ENCODE results near the gene CATSPER4. TPM values are rescaled to one million over a fixed set of nuclear protein-coding genes. Genes with fewer than 3 reads are reported as not detected.

CATSPER4 gene
- total RNA-seq, 1 experiment from 2014 or later: not detected

DNA sequence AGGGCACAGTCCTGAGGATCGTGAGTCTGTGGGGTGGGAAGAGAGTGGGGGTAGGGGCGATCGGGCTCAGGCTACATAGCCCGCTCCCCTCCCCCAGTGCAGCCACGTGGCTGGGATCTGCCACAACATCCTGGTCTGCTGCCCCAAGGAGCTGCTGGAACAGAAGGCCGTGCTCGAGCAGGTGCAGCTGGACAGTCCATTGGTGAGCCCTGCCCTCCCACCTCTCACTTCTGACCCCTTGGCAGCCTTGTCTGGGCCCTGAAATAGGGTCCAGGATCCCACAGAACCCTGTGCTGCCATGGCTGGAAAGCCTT lies 8.1 kb upstream of the CATSPER4 start:
- Mint-ChIP-seq H3K27ac (no peak overlapping the region), H3K27me3 (ENCODE audit: low read depth) (no peaks in the 10 kb centered on the region), H3K4me1 (peaks cover 2 to 10% of the 10 kb centered on the region in 2 experiments; a peak in 3 of 4 replicates), H3K4me3 (no peak overlapping the region), H3K36me3 (ENCODE audit: insufficient read depth in 1 of 3, low read depth in 3 of 3) (peaks cover 0 to 37% (median 20%) of the 10 kb centered on the region in 3 experiments; a peak in 4 of 7 replicates), H3K9me3 (no peaks in the 10 kb centered on the region)
- H2BK12ac ChIP-seq (ENCODE audit: insufficient read length, low read depth, low read length): no peak overlapping the region
- H3K14ac ChIP-seq (ENCODE audit: insufficient read depth, low read length): no peak overlapping the region
- no peaks in the 10 kb centered on the region for H3K4me1 ChIP-seq (ENCODE audit: insufficient read depth, low read length)
- H2BK20ac ChIP-seq (ENCODE audit: low read depth, low read length, poor library complexity, severe bottlenecking): no peak overlapping the region
- no peak overlapping the region for H4K91ac ChIP-seq (ENCODE audit: insufficient read length, low read depth, low read length)
- no peak overlapping the region for H3T11ph ChIP-seq (ENCODE audit: low read length)
- no peak overlapping the region for H2AK5ac ChIP-seq (ENCODE audit: insufficient read length, low read length)
- no peak overlapping the region for H2BK15ac ChIP-seq (ENCODE audit: low read depth, low read length)
- no peak overlapping the region for H3K4ac ChIP-seq (ENCODE audit: low read depth, low read length)
- H3K9ac ChIP-seq (ENCODE audit: extremely low read depth, insufficient read length, low read length): no peak overlapping the region
- no peak overlapping the region for H3K56ac ChIP-seq (ENCODE audit: insufficient read length, low read depth, low read length)
- H2BK120ac ChIP-seq (ENCODE audit: low read depth, low read length, poor library complexity, severe bottlenecking): no peak overlapping the region
- H2BK5ac ChIP-seq (ENCODE audit: insufficient read length, low read length): no peak overlapping the region
- H4K8ac ChIP-seq (replicated peaks; ENCODE audit: insufficient read length, low read depth, low read length): no peak overlapping the region
- no peak overlapping the region for H3K23ac ChIP-seq (ENCODE audit: insufficient read length, low read depth, low read length)
- no peaks in the 10 kb centered on the region for H3K23me2 ChIP-seq (ENCODE audit: insufficient read length, low read depth, low read length, poor library complexity, severe bottlenecking)
- no peaks in the 10 kb centered on the region for H4K20me1 ChIP-seq (ENCODE audit: control insufficient read depth, insufficient read depth, insufficient read length)
- no peak overlapping the region for H3K27ac ChIP-seq (ENCODE audit: insufficient read length, low read depth, low read length)
- no peaks in the 10 kb centered on the region for H3K27me3 ChIP-seq (ENCODE audit: insufficient read depth, low read length)
- WGBS (ENCODE audit: extremely low coverage, insufficient read length, low lambda C conversion rate): no CpG with 5 or more reads among the region's 7 CpGs
- no peak overlapping the region for H2AFZ ChIP-seq (ENCODE audit: low read length)
- TF ChIP-seq, protein P1, sequence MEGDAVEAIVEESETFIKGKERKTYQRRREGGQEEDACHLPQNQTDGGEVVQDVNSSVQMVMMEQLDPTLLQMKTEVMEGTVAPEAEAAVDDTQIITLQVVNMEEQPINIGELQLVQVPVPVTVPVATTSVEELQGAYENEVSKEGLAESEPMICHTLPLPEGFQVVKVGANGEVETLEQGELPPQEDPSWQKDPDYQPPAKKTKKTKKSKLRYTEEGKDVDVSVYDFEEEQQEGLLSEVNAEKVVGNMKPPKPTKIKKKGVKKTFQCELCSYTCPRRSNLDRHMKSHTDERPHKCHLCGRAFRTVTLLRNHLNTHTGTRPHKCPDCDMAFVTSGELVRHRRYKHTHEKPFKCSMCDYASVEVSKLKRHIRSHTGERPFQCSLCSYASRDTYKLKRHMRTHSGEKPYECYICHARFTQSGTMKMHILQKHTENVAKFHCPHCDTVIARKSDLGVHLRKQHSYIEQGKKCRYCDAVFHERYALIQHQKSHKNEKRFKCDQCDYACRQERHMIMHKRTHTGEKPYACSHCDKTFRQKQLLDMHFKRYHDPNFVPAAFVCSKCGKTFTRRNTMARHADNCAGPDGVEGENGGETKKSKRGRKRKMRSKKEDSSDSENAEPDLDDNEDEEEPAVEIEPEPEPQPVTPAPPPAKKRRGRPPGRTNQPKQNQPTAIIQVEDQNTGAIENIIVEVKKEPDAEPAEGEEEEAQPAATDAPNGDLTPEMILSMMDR (conservative IDR thresholded peaks at IDR 0.05): no peak
- DNase-seq: no peak
- H3K79me1 ChIP-seq (ENCODE audit: insufficient read depth, low read depth, low read length, poor library complexity, severe bottlenecking): no peaks in the 10 kb centered on the region
- H3K9me3 ChIP-seq (ENCODE audit: control insufficient read depth, low read depth, low read length): no peaks in the 10 kb centered on the region
- H3K79me2 ChIP-seq (ENCODE audit: insufficient read depth, low read length): no peaks in the 10 kb centered on the region
- no peak overlapping the region for H4K5ac ChIP-seq (ENCODE audit: insufficient read length, low read depth, low read length)
- H3K4me2 ChIP-seq (ENCODE audit: insufficient read depth, insufficient read length, low read length): no peak overlapping the region
- no peak overlapping the region for H3K18ac ChIP-seq (ENCODE audit: insufficient read length, low read depth, low read length)
